Neural crest cell (in vitro differentiated cells): ENCODE measurements around the gene NKX3-2. TPM values are rescaled to one million over a fixed set of nuclear protein-coding genes. Genes with fewer than 3 reads are reported as not detected.
A peak's percentile ranks its signal among the peaks of the same experiment; 100 is the strongest.

Experiments used
- DNase-seq: peaks from one replicate; pipeline ENCODE4 v3.0.0; 2021; ENCODE audit warnings: low read depth, mixed read lengths, low spot score
- H3K27ac Mint-ChIP-seq: one replicate; pipeline ENCODE4 v1.8.0; 2021; ENCODE audit warnings: mild to moderate bottlenecking, mixed read lengths; ENCODE audit not compliant: unreplicated experiment
- H3K27me3 Mint-ChIP-seq: 2 replicates; pipeline ENCODE4 v1.8.0; 2021; ENCODE audit warnings: low read depth, mild to moderate bottlenecking, mixed read lengths
- H3K36me3 Mint-ChIP-seq: 2 replicates; pipeline ENCODE4 v1.8.0; 2021; ENCODE audit warnings: low read depth, mild to moderate bottlenecking, mixed read lengths
- H3K4me1 Mint-ChIP-seq: 2 replicates; pipeline ENCODE4 v1.8.0; 2021; ENCODE audit warnings: mixed read lengths
- H3K4me3 Mint-ChIP-seq: one replicate; pipeline ENCODE4 v1.8.0; 2021; ENCODE audit warnings: mild to moderate bottlenecking, mixed read lengths
- H3K9me3 Mint-ChIP-seq: 2 replicates; pipeline ENCODE4 v1.8.0; 2021; ENCODE audit warnings: mixed read lengths
- CTCF ChIP-seq: fragments of 200-600 bp; sonication (generic); conservative IDR thresholded peaks from 2 replicates; pipeline ENCODE4 v1.5.0; 2021; ENCODE audit warnings: antibody characterized with exemption, mild to moderate bottlenecking
- total RNA-seq: library from RNA; stranded (reverse); gene quantifications from 2 replicates; pipeline ENCODE4 v1.2.1, GENCODE V29; 2021

Gene NKX3-2
- total RNA-seq, 1 donor from 2014 or later: 4.0 TPM

GRCh38 chr4:13544606-13545393, 492 bp upstream of the NKX3-2 start:
- Mint-ChIP-seq H3K4me1 (peaks cover 34% of the 10 kb centered on the region), H3K27ac (peak overlapping the region; percentile 64), H3K9me3 (no peaks in the 10 kb centered on the region)

DNA sequence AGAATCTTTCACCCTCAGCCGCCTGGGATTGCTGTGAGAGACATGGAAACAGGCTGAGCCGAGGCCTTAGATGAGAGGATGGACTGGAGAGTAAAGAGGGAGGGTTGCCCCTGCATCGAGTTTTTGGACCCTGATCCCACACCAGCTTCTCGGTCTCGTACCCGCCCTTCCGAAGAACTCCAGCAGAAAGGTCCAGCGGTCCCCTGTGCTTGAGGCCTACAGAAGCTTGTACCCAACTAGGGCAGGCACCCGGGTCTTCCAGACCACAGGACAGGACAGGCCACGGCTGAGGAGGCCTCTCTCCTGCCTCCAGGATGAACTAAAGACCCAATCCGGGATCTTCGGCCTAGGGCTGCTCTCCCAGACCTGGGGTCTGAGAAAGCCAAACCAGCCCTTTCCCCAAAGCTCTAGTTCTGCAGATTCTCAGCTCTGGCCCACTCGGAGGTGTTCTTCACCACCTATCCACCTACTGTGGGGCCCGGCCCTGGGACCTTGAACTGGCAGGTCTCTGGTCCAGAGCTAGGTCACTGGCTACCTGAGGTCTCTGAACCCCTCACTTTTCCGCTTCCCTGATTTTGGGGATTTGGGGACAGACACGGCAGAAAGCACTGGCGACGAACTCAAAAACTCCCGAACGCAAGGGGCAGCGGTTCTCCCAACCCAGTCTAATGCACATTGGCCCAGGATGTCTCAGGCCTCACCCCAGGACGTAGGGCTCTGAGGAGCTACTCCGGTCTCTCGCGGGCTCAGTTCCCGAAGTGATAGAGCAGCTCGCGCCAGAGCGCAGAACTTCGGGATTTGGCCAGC, 1.1 kb downstream of the NKX3-2 start:
- no peak for DNase-seq
- Mint-ChIP-seq H3K4me3 (peak overlapping the region; percentile 87), H3K27me3 (peaks cover 87% of the 10 kb centered on the region), H3K4me1 (peaks cover 25% of the 10 kb centered on the region), H3K27ac (peak overlapping the region; percentile 6), H3K9me3 (no peaks in the 10 kb centered on the region), H3K36me3 (peaks cover 2% of the 10 kb centered on the region)
- TF ChIP-seq CTCF: no peak

More at GRCh38 chr4:13544606-13545393, 492 bp upstream of the NKX3-2 start:
- H3K27me3 Mint-ChIP-seq: peaks cover 86% of the 10 kb centered on the region
- TF ChIP-seq CTCF: no peak
- H3K4me3 Mint-ChIP-seq: peak overlapping the region; percentile 97
- H3K36me3 Mint-ChIP-seq: no peaks in the 10 kb centered on the region
- DNase-seq: peak; percentile 83

- peaks cover 88% of the 10 kb centered on the region for H3K27me3 Mint-ChIP-seq
- peaks cover 25% of the 10 kb centered on the region for H3K4me1 Mint-ChIP-seq
- TF ChIP-seq CTCF: no peak
- peak overlapping the region; percentile 87 for H3K4me3 Mint-ChIP-seq
- H3K27ac Mint-ChIP-seq: no peak overlapping the region
- no peaks in the 10 kb centered on the region for H3K9me3 Mint-ChIP-seq
- no peak for DNase-seq
- H3K36me3 Mint-ChIP-seq: peaks cover 2% of the 10 kb centered on the region
These were observed 1.7 kb downstream of the NKX3-2 start for GRCh38 chr4:13542577-13543031.

GRCh38 chr4:13541720-13542576, 2.4 kb downstream of the NKX3-2 start:
- Mint-ChIP-seq H3K4me3 (peak overlapping the region; percentile 84), H3K4me1 (peaks cover 24% of the 10 kb centered on the region), H3K27me3 (peaks cover 91% of the 10 kb centered on the region), H3K36me3 (peaks cover 2% of the 10 kb centered on the region), H3K9me3 (no peaks in the 10 kb centered on the region), H3K27ac (no peak overlapping the region)
- peak; percentile 58 for TF ChIP-seq CTCF
- no peak for DNase-seq

DNA sequence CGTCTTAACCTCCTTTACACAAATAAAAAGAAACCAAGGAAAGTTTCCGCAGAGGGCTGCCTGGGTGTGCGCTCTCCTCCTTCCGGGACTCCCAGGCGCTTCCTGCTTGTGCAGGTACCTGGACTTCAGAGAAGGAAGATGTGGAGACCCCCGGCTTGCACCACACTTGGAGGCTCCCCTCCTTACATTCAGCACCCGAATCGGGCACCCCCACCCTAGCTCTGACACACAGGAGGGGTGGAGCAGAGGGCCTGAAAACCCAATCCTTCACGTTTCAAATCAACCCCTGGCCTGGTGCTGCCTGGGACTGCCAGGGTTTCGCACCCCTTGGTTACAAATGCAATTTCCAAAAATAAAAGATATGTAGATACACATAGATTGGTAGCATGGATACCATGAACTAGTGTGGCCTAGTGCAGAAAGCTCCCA, 3.1 kb downstream of the NKX3-2 start:
- H3K9me3 Mint-ChIP-seq: no peaks in the 10 kb centered on the region
- H3K36me3 Mint-ChIP-seq: peaks cover 2% of the 10 kb centered on the region
- no peak for DNase-seq
- H3K4me1 Mint-ChIP-seq: peaks cover 16% of the 10 kb centered on the region
- H3K27ac Mint-ChIP-seq: no peak overlapping the region
- TF ChIP-seq CTCF: no peak
- H3K4me3 Mint-ChIP-seq: peak overlapping the region; percentile 84
- H3K27me3 Mint-ChIP-seq: peaks cover 91% of the 10 kb centered on the region
